ENCODE data around the gene TPGS2.

The TPGS2 gene

GRCh38 chr18:36756242-36756641, 72.6 kb downstream of the TPGS2 start:
- no peak for DNase-seq (ENCODE audit: low spot score)
- TF ChIP-seq CTCF (IDR thresholded peaks at IDR 0.05; ENCODE audit: extremely low read depth, missing control alignments), result no peak

GRCh38 chr18:36752929-36753865, 75.6 kb downstream of the TPGS2 start:
- no peak for DNase-seq (ENCODE audit: low spot score)
- TF ChIP-seq CTCF (IDR thresholded peaks at IDR 0.05; ENCODE audit: extremely low read depth, missing control alignments), result no peak

GRCh38 chr18:36745219-36745975, 83.4 kb downstream of the TPGS2 start:
- no peak for DNase-seq (ENCODE audit: low spot score)
- TF ChIP-seq CTCF (IDR thresholded peaks at IDR 0.05; ENCODE audit: extremely low read depth, missing control alignments), result no peak

- no peak for DNase-seq (ENCODE audit: low spot score)
These were observed 84.4 kb downstream of the TPGS2 start for GRCh38 chr18:36744261-36744876.

More at GRCh38 chr18:36744261-36744876, 84.4 kb downstream of the TPGS2 start:
- TF ChIP-seq CTCF (IDR thresholded peaks at IDR 0.05; ENCODE audit: extremely low read depth, missing control alignments), result no peak
